Endothelial cell of umbilical vein (primary cell): ENCODE results near the gene PDE4B. TPM values are rescaled to one million over a fixed set of nuclear protein-coding genes. Genes with fewer than 3 reads are reported as not detected.

ENCODE experiments used
- BruUV-seq: library from RNA; stranded (reverse); fragments of 400-500 nt; replicated peaks from 2 replicates; lab custom pipeline; 2021; lab: Mats Ljungman, UMichigan
- CTCF ChIA-PET: fragments of 300-600, 350-600 bp; sonication (Branson Sonifier 250); formaldehyde crosslinking; loops from one replicate; lab custom pipeline; 2021; ENCODE audit warnings: antibody characterized with exemption, inconsistent platforms; lab: Charles Lee
- POLR2A ChIA-PET: fragments of 300-600, 350-600 bp; sonication (Branson Sonifier 250); formaldehyde crosslinking; loops from one replicate; lab custom pipeline; 2021; ENCODE audit warnings: antibody characterized with exemption, inconsistent platforms; lab: Charles Lee
- DNase-seq: peaks from one replicate; pipeline ENCODE4 v3.0.0-alpha.2; 2011; ENCODE audit warnings: low read depth, low spot score
- FAIRE-seq: peaks from 2 replicates; lab custom pipeline; 2011; peaks lifted over from hg19 to GRCh38; lab: Jason Lieb, UNC
- H2AFZ ChIP-seq: 2 replicates; pipeline ENCODE4 v1.6.0; 2012; ENCODE audit warnings: low read depth, low read length, control low read depth, inconsistent platforms
- H3K27ac ChIP-seq: 2 replicates; pipeline ENCODE4 v1.5.1; 2011; ENCODE audit warnings: low read depth, mild to moderate bottlenecking, control low read depth, low read length, moderate library complexity; ENCODE audit not compliant: insufficient read depth
- H3K27me3 ChIP-seq, 2 experiments: 2 replicates each; pipeline versions ENCODE4 v1.6.0 to v1.6.1; 2011; ENCODE audit warnings: low read length in 2 of 2, mixed read lengths in 1 of 2; ENCODE audit not compliant: control insufficient read depth in 2 of 2, insufficient read depth in 2 of 2
- H3K36me3 ChIP-seq, 2 experiments: 2 replicates in 1 of 2; 3 replicates in 1 of 2; pipeline ENCODE4 v1.5.1; 2011; ENCODE audit warnings: low read length in 2 of 2, mild to moderate bottlenecking in 1 of 2, moderate library complexity in 1 of 2; ENCODE audit not compliant: control insufficient read depth in 2 of 2, insufficient read depth in 2 of 2; ENCODE audit errors: extremely low read depth in 1 of 2
- H3K4me1 ChIP-seq: 3 replicates; pipeline ENCODE4 v1.5.1; 2011; ENCODE audit warnings: mild to moderate bottlenecking, low read length; ENCODE audit not compliant: control insufficient read depth, insufficient read depth; ENCODE audit errors: extremely low read depth
- H3K4me2 ChIP-seq: 2 replicates; pipeline ENCODE4 v1.6.1; 2011; ENCODE audit warnings: low read length, control low read depth, mixed read lengths; ENCODE audit not compliant: insufficient read depth
- H3K4me3 ChIP-seq, 3 experiments: fragments of 200-600 bp in 1 of 3; sonication (generic), shearing (Covaris generic) in 1 of 3; replicated peaks in 1 of 3; 2 replicates each; pipeline ENCODE4 v1.5.1; 2011 to 2016; ENCODE audit warnings: control low read depth in 3 of 3, low read length in 3 of 3, mild to moderate bottlenecking in 2 of 3, inconsistent platforms in 1 of 3, low read depth in 1 of 3, moderate library complexity in 1 of 3; ENCODE audit not compliant: insufficient read depth in 1 of 3
- H3K79me2 ChIP-seq: 2 replicates; pipeline ENCODE4 v1.6.0; 2012; ENCODE audit warnings: low read length, inconsistent platforms; ENCODE audit not compliant: control insufficient read depth, insufficient read depth
- H3K9ac ChIP-seq: replicated peaks from 2 replicates; pipeline ENCODE3; 2011; ENCODE audit warnings: low read length, control low read depth; ENCODE audit not compliant: insufficient read depth; ENCODE audit errors: extremely low read depth
- H3K9me1 ChIP-seq: replicated peaks from 3 replicates; pipeline ENCODE4 v1.6.0; 2011; ENCODE audit warnings: mild to moderate bottlenecking, low read length; ENCODE audit not compliant: control insufficient read depth, insufficient read depth; ENCODE audit errors: extremely low read depth
- H3K9me3 ChIP-seq: replicated peaks from 2 replicates; pipeline ENCODE4 v1.5.1; 2012; ENCODE audit warnings: low read length, inconsistent platforms; ENCODE audit not compliant: control insufficient read depth, insufficient read depth
- H4K20me1 ChIP-seq: replicated peaks from 2 replicates; pipeline ENCODE3; 2011; ENCODE audit warnings: mild to moderate bottlenecking, low read length; ENCODE audit not compliant: control insufficient read depth, insufficient read depth; ENCODE audit errors: extremely low read depth
- CTCF ChIP-seq, 2 donors: IDR thresholded peaks; 1 replicate in 1 of 2; 2 replicates in 1 of 2; pipeline ENCODE4 v1.5.1; 2011; ENCODE audit warnings: low read length in 2 of 2, mild to moderate bottlenecking in 2 of 2, moderate library complexity in 2 of 2, control low read depth in 1 of 2, inconsistent platforms in 1 of 2, low read depth in 1 of 2; ENCODE audit not compliant: insufficient read depth in 1 of 2; ENCODE audit errors: extremely low read depth in 1 of 2
- EZH2 ChIP-seq: IDR thresholded peaks from 2 replicates; pipeline ENCODE4 v1.6.1; 2012; ENCODE audit warnings: borderline replicate concordance, low read depth, mild to moderate bottlenecking, moderate library complexity, low read length, inconsistent platforms; ENCODE audit not compliant: severe bottlenecking
- FOS ChIP-seq: IDR thresholded peaks from 2 replicates; pipeline ENCODE4 v1.6.1; 2011; ENCODE audit warnings: mild to moderate bottlenecking, low read length, moderate library complexity, borderline replicate concordance; ENCODE audit not compliant: insufficient read depth
- GATA2 ChIP-seq: IDR thresholded peaks from 2 replicates; pipeline ENCODE4 v1.7.0; 2011; ENCODE audit warnings: low read depth, mild to moderate bottlenecking, moderate library complexity, mixed read lengths, low read length; ENCODE audit not compliant: insufficient read length, insufficient read depth
- JUN ChIP-seq: IDR thresholded peaks from 2 replicates; pipeline ENCODE4 v1.6.1; 2011; ENCODE audit warnings: borderline replicate concordance, low read depth; ENCODE audit not compliant: insufficient read length, insufficient read depth
- MAX ChIP-seq: IDR thresholded peaks from 2 replicates; pipeline ENCODE4 v1.6.1; 2011; ENCODE audit not compliant: insufficient read depth, insufficient read length
- POLR2A ChIP-seq: IDR thresholded peaks from 2 replicates; pipeline ENCODE4 v1.6.1; 2012; ENCODE audit warnings: low read depth, mild to moderate bottlenecking, control low read depth, low read length
- POLR2AphosphoS5 ChIP-seq: IDR thresholded peaks from 2 replicates; pipeline ENCODE4 v1.6.1; 2012; ENCODE audit warnings: low read depth, mild to moderate bottlenecking, control low read depth, low read length, moderate library complexity; ENCODE audit not compliant: insufficient read depth
- dilution Hi-C: fragments of 300-500 bp; cut with MboI; formaldehyde crosslinking; loops from one replicate; pipeline ENCODE4 v1.15.0; 2019; ENCODE audit warnings: low sequenced_read_pairs; ENCODE audit not compliant: extremely low pct_ligation_motif_present
- intact Hi-C: fragments of 100-400 bp; cut with micrococcal nuclease; formaldehyde crosslinking; loops from one replicate; pipeline ENCODE4 v1.10.0; 2022
- polyA plus RNA-seq, 4 experiments: library from polyadenylated mRNA; depleted of rRNA in 3 of 4; stranded (reverse) in 3 of 4; unstranded in 1 of 4; fragments of >200 nt; gene quantifications; 2 replicates each; pipeline versions ENCODE4 v1.2.1 to v1.2.3, GENCODE V29; 2011 to 2012; ENCODE audit warnings: missing spikeins in 1 of 4
- total RNA-seq: library from RNA; stranded (reverse); gene quantifications from 2 replicates; pipeline ENCODE4 v1.2.3, GENCODE V29; 2021

The PDE4B gene
- total and polyA plus RNA-seq, 2 donors (not counting 3 experiments of a cell fraction or from before 2014, with no cell fraction given), result 63.5 to 69.8 TPM

GRCh38 chr1:65897485-65897884 lies 104.8 kb downstream of the PDE4B start:
- intact Hi-C loops (no loop called here), dilution Hi-C loops (no loop called here)
- Histone ChIP-seq H3K27me3 (no peaks in the 10 kb centered on the region), H4K20me1 (no peaks in the 10 kb centered on the region), H3K79me2 (no peaks in the 10 kb centered on the region), H3K9ac (no peak overlapping the region), H3K4me1 (no peaks in the 10 kb centered on the region), H3K9me1 (no peaks in the 10 kb centered on the region), H3K4me3 (no peak overlapping the region), H3K9me3 (no peaks in the 10 kb centered on the region), H3K4me2 (no peak overlapping the region), H3K36me3 (no peaks in the 10 kb centered on the region), H3K27ac (no peak overlapping the region), H2AFZ (no peak overlapping the region)
- no peak for DNase-seq
- POLR2A ChIA-PET, result no interaction called here
- no peak for TF ChIP-seq MAX
- no peak for TF ChIP-seq JUN
- no peak for TF ChIP-seq FOS
- no peak for TF ChIP-seq CTCF (IDR thresholded peaks at IDR 0.05; ENCODE audit: extremely low read depth in 1 of 2, insufficient read depth in 1 of 2, low read depth in 1 of 2, low read length in 2 of 2)
- no peak for TF ChIP-seq EZH2
- TF ChIP-seq POLR2AphosphoS5, result no peak
- no peak for TF ChIP-seq GATA2
- TF ChIP-seq POLR2A, result no peak
- CTCF ChIA-PET, result no interaction called here
- no TSS peak for BruUV-seq
- no peak for FAIRE-seq
